AG10803 (cell line): ENCODE measurements around the gene P2RX7.
"Not testable (repeated sequence)": the region's sequence is repeated elsewhere in the genome, so short reads cannot be mapped to it uniquely, and the experiment has no call there.

Experiments
- DNase-seq: peaks from one replicate; pipeline ENCODE4 v3.0.0; 2010; ENCODE audit warnings: low read depth
- H3K4me3 ChIP-seq: 2 replicates; pipeline ENCODE4 v1.5.1; 2011; ENCODE audit warnings: mild to moderate bottlenecking, low read length, control low read depth
- CTCF ChIP-seq: conservative IDR thresholded peaks from 2 replicates; pipeline ENCODE4 v1.5.1; 2011; ENCODE audit warnings: mild to moderate bottlenecking, low read length, control low read depth, inconsistent platforms

Gene P2RX7

GRCh38 chr12:121135320-121135719 is 2.6 kb downstream of the P2RX7 start:
- no peak overlapping the region for H3K4me3 ChIP-seq
- DNase-seq, result no peak
- no peak for TF ChIP-seq CTCF

GRCh38 chr12:121137512-121137911 is 4.8 kb downstream of the P2RX7 start:
- TF ChIP-seq CTCF, result no peak
- no peak for DNase-seq
- H3K4me3 ChIP-seq, result no peak overlapping the region

GRCh38 chr12:121138284-121138683 is 5.6 kb downstream of the P2RX7 start:
- H3K4me3 ChIP-seq, result no peak overlapping the region
- no peak for TF ChIP-seq CTCF
- DNase-seq, result no peak

- no peak for TF ChIP-seq CTCF
- H3K4me3 ChIP-seq, result no peak overlapping the region
- DNase-seq, result no peak
These were observed 6.6 kb downstream of the P2RX7 start for GRCh38 chr12:121139286-121139685.

GRCh38 chr12:121142171-121142950 is 9.7 kb downstream of the P2RX7 start:
- H3K4me3 ChIP-seq, result no peak overlapping the region
- TF ChIP-seq CTCF, result no peak
- no peak for DNase-seq

GRCh38 chr12:121144416-121144914 is 11.8 kb downstream of the P2RX7 start:
- no peak for TF ChIP-seq CTCF
- no peak overlapping the region for H3K4me3 ChIP-seq
- DNase-seq, result peak; percentile 45

GRCh38 chr12:121145221-121145620 is 12.5 kb downstream of the P2RX7 start:
- H3K4me3 ChIP-seq, result no peak overlapping the region
- no peak for TF ChIP-seq CTCF
- no peak for DNase-seq

GRCh38 chr12:121149289-121149688 is 16.6 kb downstream of the P2RX7 start:
- not testable (repeated sequence) for DNase-seq, H3K4me3 ChIP-seq
